H1 (cell line): ENCODE results near the gene PIGU.

ENCODE experiments used
- TF ChIP-seq, protein P1 (sequence below): IDR thresholded peaks from 2 replicates; pipeline ENCODE4 v1.6.1; 2012; ENCODE audit warnings: inconsistent platforms
- TF ChIP-seq, protein P2 (sequence below), 3 experiments: IDR thresholded peaks; 1 replicate in 2 of 3; 2 replicates in 1 of 3; pipeline versions ENCODE4 v1.5.1 to v1.6.1; 2011; ENCODE audit warnings: low read length in 3 of 3, mild to moderate bottlenecking in 3 of 3, inconsistent platforms in 2 of 3, low read depth in 1 of 3, moderate library complexity in 1 of 3; ENCODE audit not compliant: insufficient read depth in 1 of 3; ENCODE audit errors: control extremely low read depth in 1 of 3

DNA sequence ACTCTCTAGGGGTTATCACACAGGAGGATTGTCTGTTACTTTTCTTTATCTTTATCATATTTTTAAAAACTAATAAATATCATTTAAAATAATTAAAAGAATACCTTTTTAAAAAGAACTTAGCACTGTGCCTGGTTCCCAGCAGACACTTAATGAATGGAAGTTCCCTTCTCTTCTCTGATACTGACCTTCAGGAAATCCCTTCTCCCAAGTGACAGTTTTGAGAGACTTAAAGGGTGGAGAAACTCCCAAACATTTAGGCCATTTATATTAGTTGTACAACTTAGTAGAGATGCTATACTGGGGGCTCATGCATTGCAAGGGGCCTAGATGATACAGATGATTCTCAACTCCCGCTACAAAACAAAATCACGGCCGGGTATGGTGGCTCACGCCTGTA, 99.8 kb downstream of the PIGU start:
- TF ChIP-seq, protein P1, sequence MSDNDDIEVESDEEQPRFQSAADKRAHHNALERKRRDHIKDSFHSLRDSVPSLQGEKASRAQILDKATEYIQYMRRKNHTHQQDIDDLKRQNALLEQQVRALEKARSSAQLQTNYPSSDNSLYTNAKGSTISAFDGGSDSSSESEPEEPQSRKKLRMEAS, result no peak
- TF ChIP-seq, protein P2, sequence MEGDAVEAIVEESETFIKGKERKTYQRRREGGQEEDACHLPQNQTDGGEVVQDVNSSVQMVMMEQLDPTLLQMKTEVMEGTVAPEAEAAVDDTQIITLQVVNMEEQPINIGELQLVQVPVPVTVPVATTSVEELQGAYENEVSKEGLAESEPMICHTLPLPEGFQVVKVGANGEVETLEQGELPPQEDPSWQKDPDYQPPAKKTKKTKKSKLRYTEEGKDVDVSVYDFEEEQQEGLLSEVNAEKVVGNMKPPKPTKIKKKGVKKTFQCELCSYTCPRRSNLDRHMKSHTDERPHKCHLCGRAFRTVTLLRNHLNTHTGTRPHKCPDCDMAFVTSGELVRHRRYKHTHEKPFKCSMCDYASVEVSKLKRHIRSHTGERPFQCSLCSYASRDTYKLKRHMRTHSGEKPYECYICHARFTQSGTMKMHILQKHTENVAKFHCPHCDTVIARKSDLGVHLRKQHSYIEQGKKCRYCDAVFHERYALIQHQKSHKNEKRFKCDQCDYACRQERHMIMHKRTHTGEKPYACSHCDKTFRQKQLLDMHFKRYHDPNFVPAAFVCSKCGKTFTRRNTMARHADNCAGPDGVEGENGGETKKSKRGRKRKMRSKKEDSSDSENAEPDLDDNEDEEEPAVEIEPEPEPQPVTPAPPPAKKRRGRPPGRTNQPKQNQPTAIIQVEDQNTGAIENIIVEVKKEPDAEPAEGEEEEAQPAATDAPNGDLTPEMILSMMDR (IDR thresholded peaks at IDR 0.05; ENCODE audit: control extremely low read depth in 1 of 3, insufficient read depth in 1 of 3, low read depth in 1 of 3, low read length in 3 of 3), result no peak
